Measurements from ENCODE around the gene PKP2.

DNA sequence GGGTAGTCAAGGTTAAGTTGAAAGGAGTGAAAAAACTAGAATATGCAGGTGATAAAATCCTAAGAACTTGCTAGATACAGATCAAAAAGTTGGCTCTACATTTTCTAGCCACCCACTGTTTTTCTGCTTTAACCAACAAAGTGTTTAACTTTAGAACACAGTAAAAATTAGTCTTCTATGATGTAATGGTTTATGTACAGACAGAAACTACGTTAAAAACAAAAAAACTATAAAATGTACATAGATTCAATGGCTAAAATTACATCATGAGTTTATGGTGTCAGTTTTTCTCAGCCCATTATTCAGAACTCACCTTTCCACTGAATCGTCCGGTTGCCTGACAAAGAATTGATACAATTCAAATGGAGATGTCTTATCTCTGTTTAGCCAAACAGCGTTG, 143.0 kb downstream of the PKP2 start:
- TF ChIP-seq, protein P1, sequence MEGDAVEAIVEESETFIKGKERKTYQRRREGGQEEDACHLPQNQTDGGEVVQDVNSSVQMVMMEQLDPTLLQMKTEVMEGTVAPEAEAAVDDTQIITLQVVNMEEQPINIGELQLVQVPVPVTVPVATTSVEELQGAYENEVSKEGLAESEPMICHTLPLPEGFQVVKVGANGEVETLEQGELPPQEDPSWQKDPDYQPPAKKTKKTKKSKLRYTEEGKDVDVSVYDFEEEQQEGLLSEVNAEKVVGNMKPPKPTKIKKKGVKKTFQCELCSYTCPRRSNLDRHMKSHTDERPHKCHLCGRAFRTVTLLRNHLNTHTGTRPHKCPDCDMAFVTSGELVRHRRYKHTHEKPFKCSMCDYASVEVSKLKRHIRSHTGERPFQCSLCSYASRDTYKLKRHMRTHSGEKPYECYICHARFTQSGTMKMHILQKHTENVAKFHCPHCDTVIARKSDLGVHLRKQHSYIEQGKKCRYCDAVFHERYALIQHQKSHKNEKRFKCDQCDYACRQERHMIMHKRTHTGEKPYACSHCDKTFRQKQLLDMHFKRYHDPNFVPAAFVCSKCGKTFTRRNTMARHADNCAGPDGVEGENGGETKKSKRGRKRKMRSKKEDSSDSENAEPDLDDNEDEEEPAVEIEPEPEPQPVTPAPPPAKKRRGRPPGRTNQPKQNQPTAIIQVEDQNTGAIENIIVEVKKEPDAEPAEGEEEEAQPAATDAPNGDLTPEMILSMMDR (IDR thresholded peaks at IDR 0.05; ENCODE audit: low read depth, low read length) = no peak
- TF ChIP-seq EZH2phosphoT487 (IDR thresholded peaks at IDR 0.05; ENCODE audit: low read depth) = no peak

All from OCI-LY3 (cell line).